ENCODE measurements around the gene IFT27.

The IFT27 gene

GRCh38 chr22:36775964-36776669 lies at the start of gene IFT27:
Gene IFT27 (minus strand): TSS chr22:36776119. CDS start chr22:36775707, 412 bp downstream.
- Histone ChIP-seq H3K4me3 (peak within 1 kb of the TSS; percentile 65 to 98 (median 94)), H3K27ac (peak within 1 kb of the TSS; percentile 65 to 95 (median 90))

GRCh38 chr22:36824655-36825054 lies 48.7 kb upstream of the IFT27 start:
- no peak overlapping the region for H3K4me3 ChIP-seq
- H3K27ac ChIP-seq: no peak overlapping the region

GRCh38 chr22:36823186-36823839 lies 47.4 kb upstream of the IFT27 start:
- Histone ChIP-seq H3K4me3 (no peak overlapping the region), H3K27ac (no peak overlapping the region)

- Histone ChIP-seq H3K4me3 (no peak overlapping the region), H3K27ac (no peak overlapping the region)
Measured at GRCh38 chr22:36822581-36822980, 46.7 kb upstream of the IFT27 start.

GRCh38 chr22:36819112-36819511 lies 43.2 kb upstream of the IFT27 start:
- H3K4me3 ChIP-seq: no peak overlapping the region

GRCh38 chr22:36818010-36818642 lies 42.2 kb upstream of the IFT27 start:
- Histone ChIP-seq H3K27ac (no peak overlapping the region), H3K4me3 (no peak overlapping the region)

More at GRCh38 chr22:36819112-36819511, 43.2 kb upstream of the IFT27 start:
- H3K27ac ChIP-seq: no peak overlapping the region

GRCh38 chr22:36817525-36817848 lies 41.6 kb upstream of the IFT27 start:
- H3K27ac ChIP-seq: no peak overlapping the region
- no peak overlapping the region for H3K4me3 ChIP-seq

- no peak within 1 kb of the TSS for H3K27ac ChIP-seq
- peak within 1 kb of the TSS in 2 of 7 experiments; percentile 2 to 30 for H3K4me3 ChIP-seq
Measured at GRCh38 chr22:36816636-36817524, 41.0 kb upstream of the IFT27 start, which contains the start of gene PVALB. Gene PVALB (minus strand): TSS chr22:36817035. CDS start chr22:36817005, 30 bp downstream.

- Histone ChIP-seq H3K27ac (no peak overlapping the region), H3K4me3 (no peak overlapping the region)
Measured at GRCh38 chr22:36816339-36816635, 40.4 kb upstream of the IFT27 start.

- no peak overlapping the region for H3K4me3 ChIP-seq
Measured at GRCh38 chr22:36815558-36816338, 39.8 kb upstream of the IFT27 start.

GRCh38 chr22:36814801-36815200 lies 38.9 kb upstream of the IFT27 start:
- Histone ChIP-seq H3K27ac (no peak overlapping the region), H3K4me3 (no peak overlapping the region)

More at GRCh38 chr22:36815558-36816338, 39.8 kb upstream of the IFT27 start:
- no peak overlapping the region for H3K27ac ChIP-seq

- Histone ChIP-seq H3K27ac (no peak overlapping the region), H3K4me3 (no peak overlapping the region)
Measured at GRCh38 chr22:36811094-36811800, 35.3 kb upstream of the IFT27 start.

- Histone ChIP-seq H3K4me3 (no peak overlapping the region), H3K27ac (no peak overlapping the region)
Measured at GRCh38 chr22:36809351-36809750, 33.4 kb upstream of the IFT27 start.

GRCh38 chr22:36808721-36809344 lies 32.9 kb upstream of the IFT27 start:
- Histone ChIP-seq H3K27ac (no peak overlapping the region), H3K4me3 (no peak overlapping the region)

- no peak overlapping the region for H3K4me3 ChIP-seq
- H3K27ac ChIP-seq: no peak overlapping the region
Measured at GRCh38 chr22:36807627-36808026, 31.7 kb upstream of the IFT27 start.

- no peak overlapping the region for H3K4me3 ChIP-seq
- H3K27ac ChIP-seq: no peak overlapping the region
Measured at GRCh38 chr22:36806835-36807234, 30.9 kb upstream of the IFT27 start.

GRCh38 chr22:36803358-36803757 lies 27.4 kb upstream of the IFT27 start:
- no peak overlapping the region for H3K27ac ChIP-seq
- no peak overlapping the region for H3K4me3 ChIP-seq

GRCh38 chr22:36798674-36799066 lies 22.8 kb upstream of the IFT27 start:
- Histone ChIP-seq H3K27ac (no peak overlapping the region), H3K4me3 (no peak overlapping the region)
